ENCODE measurements around the gene RASSF4. TPM values are rescaled to one million over a fixed set of nuclear protein-coding genes. Genes with fewer than 3 reads are reported as not detected.

RASSF4 gene
- total RNA-seq, 1 experiment from 2014 or later: not detected

DNA sequence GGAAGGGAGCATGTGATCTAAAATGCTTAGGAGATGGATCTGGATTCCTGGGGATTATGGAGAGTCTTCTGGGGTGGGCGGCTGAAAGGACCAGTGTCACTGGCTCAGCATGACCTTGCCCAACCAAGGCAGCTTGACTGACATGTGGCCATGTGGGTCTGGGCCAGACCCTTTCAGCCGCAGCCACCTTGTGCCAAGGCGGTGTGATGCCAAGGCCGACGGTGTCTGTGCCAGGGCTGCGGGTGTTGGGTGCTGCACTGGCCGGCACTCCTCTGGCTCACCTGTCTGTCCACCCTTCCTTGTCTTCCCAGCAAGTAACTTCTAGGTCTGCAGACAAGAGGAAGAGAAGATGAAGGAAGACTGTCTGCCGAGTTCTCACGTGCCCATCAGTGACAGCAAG lies 10.3 kb downstream of the RASSF4 start:
- Mint-ChIP-seq H3K27ac (ENCODE audit: low read depth, unreplicated experiment) (no peak overlapping the region), H3K27me3 (ENCODE audit: insufficient read depth, unreplicated experiment) (no peaks in the 10 kb centered on the region), H3K36me3 (ENCODE audit: insufficient read depth, unreplicated experiment) (peaks cover 17% of the 10 kb centered on the region), H3K4me3 (ENCODE audit: unreplicated experiment) (no peak overlapping the region), H3K4me1 (ENCODE audit: insufficient read depth, unreplicated experiment) (peaks cover 8% of the 10 kb centered on the region), H3K9me3 (ENCODE audit: unreplicated experiment) (no peaks in the 10 kb centered on the region)
- no TSS peak for BruUV-seq (replicated peaks)
- no peak for DNase-seq (ENCODE audit: unreplicated experiment)
- TF ChIP-seq, protein P1, sequence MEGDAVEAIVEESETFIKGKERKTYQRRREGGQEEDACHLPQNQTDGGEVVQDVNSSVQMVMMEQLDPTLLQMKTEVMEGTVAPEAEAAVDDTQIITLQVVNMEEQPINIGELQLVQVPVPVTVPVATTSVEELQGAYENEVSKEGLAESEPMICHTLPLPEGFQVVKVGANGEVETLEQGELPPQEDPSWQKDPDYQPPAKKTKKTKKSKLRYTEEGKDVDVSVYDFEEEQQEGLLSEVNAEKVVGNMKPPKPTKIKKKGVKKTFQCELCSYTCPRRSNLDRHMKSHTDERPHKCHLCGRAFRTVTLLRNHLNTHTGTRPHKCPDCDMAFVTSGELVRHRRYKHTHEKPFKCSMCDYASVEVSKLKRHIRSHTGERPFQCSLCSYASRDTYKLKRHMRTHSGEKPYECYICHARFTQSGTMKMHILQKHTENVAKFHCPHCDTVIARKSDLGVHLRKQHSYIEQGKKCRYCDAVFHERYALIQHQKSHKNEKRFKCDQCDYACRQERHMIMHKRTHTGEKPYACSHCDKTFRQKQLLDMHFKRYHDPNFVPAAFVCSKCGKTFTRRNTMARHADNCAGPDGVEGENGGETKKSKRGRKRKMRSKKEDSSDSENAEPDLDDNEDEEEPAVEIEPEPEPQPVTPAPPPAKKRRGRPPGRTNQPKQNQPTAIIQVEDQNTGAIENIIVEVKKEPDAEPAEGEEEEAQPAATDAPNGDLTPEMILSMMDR (IDR thresholded peaks at IDR 0.05; ENCODE audit: unreplicated experiment): no peak
- POLR2A ChIA-PET: no interaction called here
- intact Hi-C loops (cut with micrococcal nuclease): no loop called here
- CTCF ChIA-PET: interaction anchor here (1.0 to 4.1 kb wide), 2 partner anchors 12 to 38 kb away, joined by 4 to 16 read pairs; no protein-coding TSS in a partner anchor

DNA sequence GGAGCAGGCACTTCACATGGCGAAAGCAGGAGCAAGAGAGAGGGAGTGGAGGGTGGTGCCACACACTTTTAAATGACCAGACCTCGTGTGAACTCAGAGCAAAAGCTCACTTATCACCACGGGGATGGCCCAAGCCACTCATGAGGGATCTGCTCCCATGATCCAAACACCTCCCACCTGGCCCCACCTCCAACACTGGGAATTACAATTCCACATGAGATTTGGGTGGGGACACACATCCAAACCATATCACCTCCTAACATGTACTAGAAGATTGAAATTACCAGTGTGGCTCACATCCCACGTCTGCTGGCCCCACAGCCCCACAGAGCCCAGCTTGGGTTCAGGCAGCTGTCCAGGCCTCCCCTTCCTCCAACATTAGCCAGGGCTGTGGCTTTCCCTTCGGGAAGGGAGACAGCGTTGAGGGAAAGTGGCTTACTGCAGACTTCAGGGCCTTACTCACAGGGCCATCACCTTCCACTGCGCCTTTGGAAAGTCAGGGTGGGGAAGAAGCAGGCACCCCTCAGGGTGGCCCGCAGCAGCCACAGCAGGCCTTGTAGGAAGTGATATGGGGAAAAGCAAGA lies 11.3 kb downstream of the RASSF4 start:
- intact Hi-C loops (cut with micrococcal nuclease): no loop called here
- no peak for DNase-seq (ENCODE audit: unreplicated experiment)
- BruUV-seq (replicated peaks): no TSS peak

DNA sequence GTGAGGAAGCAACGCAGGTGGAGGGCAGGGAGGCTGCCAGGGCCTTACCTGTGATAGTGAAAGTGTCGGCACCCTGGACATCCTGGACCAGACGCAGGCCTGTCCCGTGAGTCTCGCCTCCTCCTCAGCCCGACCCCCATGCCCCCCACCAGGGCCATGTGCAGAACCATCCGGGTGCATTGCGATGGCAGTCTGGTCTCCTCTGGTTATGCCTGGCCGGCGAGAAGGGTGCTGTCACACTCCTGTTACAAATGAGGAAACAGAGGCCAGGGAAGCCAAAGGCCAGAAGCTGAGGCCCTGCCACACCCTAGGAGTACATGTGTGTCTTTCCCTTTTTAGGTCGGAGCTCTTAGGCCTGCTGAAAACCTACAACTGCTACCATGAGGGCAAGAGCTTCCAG lies 11.8 kb downstream of the RASSF4 start:
- no peaks in the 10 kb centered on the region for H3K9me3 Mint-ChIP-seq (ENCODE audit: unreplicated experiment)
- no peak overlapping the region for H3K27ac Mint-ChIP-seq (ENCODE audit: low read depth, unreplicated experiment)
- DNase-seq (ENCODE audit: unreplicated experiment): no peak
- CTCF ChIA-PET: no interaction called here
- BruUV-seq (replicated peaks): no TSS peak
- H3K36me3 Mint-ChIP-seq (ENCODE audit: insufficient read depth, unreplicated experiment): peaks cover 17% of the 10 kb centered on the region
- H3K4me1 Mint-ChIP-seq (ENCODE audit: insufficient read depth, unreplicated experiment): peaks cover 12% of the 10 kb centered on the region
- no peak overlapping the region for H3K4me3 Mint-ChIP-seq (ENCODE audit: unreplicated experiment)
- intact Hi-C loops (cut with micrococcal nuclease): no loop called here
- TF ChIP-seq, protein P1 (IDR thresholded peaks at IDR 0.05; ENCODE audit: unreplicated experiment): no peak
- H3K27me3 Mint-ChIP-seq (ENCODE audit: insufficient read depth, unreplicated experiment): no peaks in the 10 kb centered on the region
- POLR2A ChIA-PET: no interaction called here

More for the DNA sequence above, 11.3 kb downstream of the RASSF4 start:
- Mint-ChIP-seq H3K27ac (ENCODE audit: low read depth, unreplicated experiment) (no peak overlapping the region), H3K9me3 (ENCODE audit: unreplicated experiment) (no peaks in the 10 kb centered on the region), H3K36me3 (ENCODE audit: insufficient read depth, unreplicated experiment) (peaks cover 17% of the 10 kb centered on the region), H3K4me3 (ENCODE audit: unreplicated experiment) (no peak overlapping the region), H3K4me1 (ENCODE audit: insufficient read depth, unreplicated experiment) (peaks cover 7% of the 10 kb centered on the region), H3K27me3 (ENCODE audit: insufficient read depth, unreplicated experiment) (no peaks in the 10 kb centered on the region)
- TF ChIP-seq, protein P1 (IDR thresholded peaks at IDR 0.05; ENCODE audit: unreplicated experiment): no peak
- CTCF ChIA-PET: interaction anchor here (4.1 kb wide), 1 partner anchor 39 kb away, joined by 16 read pairs; no protein-coding TSS in a partner anchor
- POLR2A ChIA-PET: no interaction called here

DNA sequence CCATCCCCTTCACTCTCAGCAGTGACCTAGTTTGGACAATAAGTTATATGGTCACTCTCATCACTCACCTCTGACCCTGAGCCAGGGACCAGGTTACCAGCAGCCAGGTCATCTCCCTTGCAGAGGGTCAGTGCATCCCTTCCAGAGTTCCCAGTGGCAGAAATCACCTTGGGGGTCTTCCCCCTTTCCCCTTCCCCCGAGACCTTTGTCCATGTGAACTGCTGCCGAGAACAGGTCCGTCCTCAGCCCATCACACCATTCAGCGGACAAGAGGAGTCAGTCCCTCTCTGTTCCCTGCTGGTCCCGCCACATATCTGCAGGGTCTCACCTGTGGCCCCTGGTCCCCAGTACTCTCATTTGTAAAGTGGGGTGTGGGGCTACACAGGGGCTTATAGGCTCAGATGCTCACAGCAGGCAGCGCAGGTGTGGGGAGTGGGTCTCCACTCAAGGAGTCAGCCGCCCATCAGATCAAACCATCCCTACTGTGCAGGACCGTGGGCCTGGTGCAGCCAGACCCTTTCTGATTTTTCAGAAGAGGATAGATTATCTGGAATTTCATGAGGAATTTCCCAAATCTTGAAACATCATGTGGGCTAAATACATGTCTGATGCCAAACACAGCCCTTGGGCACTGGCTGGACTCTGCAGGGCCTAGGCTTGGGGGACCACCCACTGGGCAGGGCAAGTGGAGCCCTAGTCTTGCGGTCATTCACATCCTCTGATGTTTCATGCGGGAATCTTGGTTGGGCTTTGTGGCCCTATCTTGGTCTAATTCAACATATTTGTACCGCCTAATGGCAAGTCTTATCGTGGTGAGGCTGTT lies 12.5 kb downstream of the RASSF4 start:
- H3K27me3 Mint-ChIP-seq (ENCODE audit: insufficient read depth, unreplicated experiment): no peaks in the 10 kb centered on the region
- no peak overlapping the region for H3K4me3 Mint-ChIP-seq (ENCODE audit: unreplicated experiment)
- peaks cover 17% of the 10 kb centered on the region for H3K4me1 Mint-ChIP-seq (ENCODE audit: insufficient read depth, unreplicated experiment)
- ChIA-PET CTCF (no interaction called here), POLR2A (no interaction called here)
- no peak overlapping the region for H3K27ac Mint-ChIP-seq (ENCODE audit: low read depth, unreplicated experiment)
- BruUV-seq (replicated peaks): no TSS peak
- TF ChIP-seq, protein P1 (IDR thresholded peaks at IDR 0.05; ENCODE audit: unreplicated experiment): no peak
- H3K9me3 Mint-ChIP-seq (ENCODE audit: unreplicated experiment): no peaks in the 10 kb centered on the region
- no peak for DNase-seq (ENCODE audit: unreplicated experiment)
- peaks cover 17% of the 10 kb centered on the region for H3K36me3 Mint-ChIP-seq (ENCODE audit: insufficient read depth, unreplicated experiment)
- intact Hi-C loops (cut with micrococcal nuclease): no loop called here
